Activated naive CD4-positive, alpha-beta T cell treated with anti-CD3 and anti-CD28 coated beads, Interleukin-2, amount 10 ng/mL, durations not matched to agents 7 days and 5 days (primary cell): Measurements from ENCODE around the gene TBPL2.
A peak's percentile ranks its signal among the peaks of the same experiment; 100 is the strongest.
"Not testable (repeated sequence)": the region's sequence is repeated elsewhere in the genome, so short reads cannot be mapped to it uniquely, and the experiment has no call there.

ENCODE experiments used
- CTCF ChIA-PET: fragments of 350-600 bp; sonication (Branson Sonifier 250); formaldehyde crosslinking; loops from one replicate; lab custom pipeline; 2021; ENCODE audit warnings: antibody characterized with exemption; lab: Charles Lee
- DNase-seq: peaks from one replicate; pipeline ENCODE4 v3.0.0-alpha.2; 2020
- H3K27ac Mint-ChIP-seq: one replicate; pipeline ENCODE4 v1.8.0; 2021; ENCODE audit warnings: mild to moderate bottlenecking, moderate library complexity, mixed read lengths
- H3K27me3 Mint-ChIP-seq: one replicate; pipeline ENCODE4 v1.8.0; 2021; ENCODE audit warnings: mild to moderate bottlenecking, mixed read lengths
- H3K36me3 Mint-ChIP-seq: one replicate; pipeline ENCODE4 v1.8.0; 2021; ENCODE audit warnings: mixed read lengths
- H3K4me1 Mint-ChIP-seq: one replicate; pipeline ENCODE4 v1.8.0; 2021; ENCODE audit warnings: mixed read lengths
- H3K4me3 Mint-ChIP-seq: one replicate; pipeline ENCODE4 v1.8.0; 2021; ENCODE audit warnings: mild to moderate bottlenecking, moderate library complexity, mixed read lengths
- H3K9me3 Mint-ChIP-seq: one replicate; pipeline ENCODE4 v1.8.0; 2021; ENCODE audit warnings: mixed read lengths

TBPL2 gene

GRCh38 chr14:55440385-55440784 lies at the start of gene TBPL2:
Gene TBPL2, minus strand, starts transcription at chr14:55440616. Its CDS starts 167 bp downstream, at chr14:55440449.
- H3K27me3 Mint-ChIP-seq = peaks cover 22% of the 10 kb centered on the region
- no peak for DNase-seq
- no peak within 1 kb of the TSS for H3K27ac Mint-ChIP-seq
- CTCF ChIA-PET = no interaction called here
- H3K36me3 Mint-ChIP-seq = no peaks in the 10 kb centered on the region
- H3K9me3 Mint-ChIP-seq = no peaks in the 10 kb centered on the region
- H3K4me3 Mint-ChIP-seq = no peak within 1 kb of the TSS
- no peaks in the 10 kb centered on the region for H3K4me1 Mint-ChIP-seq

GRCh38 chr14:55488204-55488603 lies 47.8 kb upstream of the TBPL2 start:
- DNase-seq = no peak

GRCh38 chr14:55482936-55483605 lies 42.7 kb upstream of the TBPL2 start:
- no peaks in the 10 kb centered on the region for H3K4me1 Mint-ChIP-seq
- H3K27ac Mint-ChIP-seq = no peak overlapping the region
- no peak overlapping the region for H3K4me3 Mint-ChIP-seq
- DNase-seq = no peak
- CTCF ChIA-PET = no interaction called here
- no peaks in the 10 kb centered on the region for H3K36me3 Mint-ChIP-seq
- no peaks in the 10 kb centered on the region for H3K9me3 Mint-ChIP-seq
- H3K27me3 Mint-ChIP-seq = no peaks in the 10 kb centered on the region

More at GRCh38 chr14:55488204-55488603, 47.8 kb upstream of the TBPL2 start:
- H3K4me1 Mint-ChIP-seq = no peaks in the 10 kb centered on the region
- no peak overlapping the region for H3K4me3 Mint-ChIP-seq
- no peaks in the 10 kb centered on the region for H3K27me3 Mint-ChIP-seq
- no peaks in the 10 kb centered on the region for H3K9me3 Mint-ChIP-seq
- CTCF ChIA-PET = no interaction called here
- no peaks in the 10 kb centered on the region for H3K36me3 Mint-ChIP-seq
- no peak overlapping the region for H3K27ac Mint-ChIP-seq

- no peaks in the 10 kb centered on the region for H3K4me1 Mint-ChIP-seq
- CTCF ChIA-PET = no interaction called here
- H3K27me3 Mint-ChIP-seq = no peaks in the 10 kb centered on the region
- H3K36me3 Mint-ChIP-seq = no peaks in the 10 kb centered on the region
- no peak overlapping the region for H3K27ac Mint-ChIP-seq
- H3K9me3 Mint-ChIP-seq = no peaks in the 10 kb centered on the region
- DNase-seq = no peak
- H3K4me3 Mint-ChIP-seq = no peak overlapping the region
Observed at GRCh38 chr14:55481769-55482168, 41.4 kb upstream of the TBPL2 start.

GRCh38 chr14:55477680-55478079 lies 37.3 kb upstream of the TBPL2 start:
- CTCF ChIA-PET = no interaction called here
- DNase-seq = no peak
- H3K27ac Mint-ChIP-seq = no peak overlapping the region
- no peaks in the 10 kb centered on the region for H3K27me3 Mint-ChIP-seq
- H3K4me3 Mint-ChIP-seq = no peak overlapping the region
- H3K36me3 Mint-ChIP-seq = no peaks in the 10 kb centered on the region
- H3K9me3 Mint-ChIP-seq = no peaks in the 10 kb centered on the region
- H3K4me1 Mint-ChIP-seq = no peaks in the 10 kb centered on the region

- H3K27me3 Mint-ChIP-seq, CTCF ChIA-PET, H3K4me1 Mint-ChIP-seq, H3K9me3 Mint-ChIP-seq, H3K27ac Mint-ChIP-seq, DNase-seq, H3K36me3 Mint-ChIP-seq, H3K4me3 Mint-ChIP-seq: not testable (repeated sequence)
Observed at GRCh38 chr14:55476448-55476847, 36.0 kb upstream of the TBPL2 start.

GRCh38 chr14:55473786-55474185 lies 33.4 kb upstream of the TBPL2 start:
- no peak for DNase-seq
- H3K9me3 Mint-ChIP-seq = no peaks in the 10 kb centered on the region
- H3K4me3 Mint-ChIP-seq = no peak overlapping the region
- H3K27me3 Mint-ChIP-seq = no peaks in the 10 kb centered on the region
- H3K36me3 Mint-ChIP-seq = no peaks in the 10 kb centered on the region
- CTCF ChIA-PET = no interaction called here
- no peak overlapping the region for H3K27ac Mint-ChIP-seq
- H3K4me1 Mint-ChIP-seq = no peaks in the 10 kb centered on the region

GRCh38 chr14:55470025-55470424 lies 29.6 kb upstream of the TBPL2 start:
- Mint-ChIP-seq H3K27ac (no peak overlapping the region), H3K9me3 (peaks cover 1% of the 10 kb centered on the region), H3K4me3 (no peak overlapping the region), H3K36me3 (no peaks in the 10 kb centered on the region), H3K4me1 (no peaks in the 10 kb centered on the region), H3K27me3 (peaks cover 17% of the 10 kb centered on the region)
- DNase-seq = no peak
- CTCF ChIA-PET = no interaction called here

- Mint-ChIP-seq H3K27me3 (peaks cover 17% of the 10 kb centered on the region), H3K36me3 (no peaks in the 10 kb centered on the region), H3K27ac (no peak overlapping the region), H3K4me3 (no peak overlapping the region), H3K9me3 (peaks cover 1% of the 10 kb centered on the region), H3K4me1 (no peaks in the 10 kb centered on the region)
- CTCF ChIA-PET = no interaction called here
- no peak for DNase-seq
Observed at GRCh38 chr14:55467307-55467706, 26.9 kb upstream of the TBPL2 start.

GRCh38 chr14:55458800-55459515 lies 18.5 kb upstream of the TBPL2 start:
- no peak overlapping the region for H3K27ac Mint-ChIP-seq
- H3K4me3 Mint-ChIP-seq = no peak overlapping the region
- H3K9me3 Mint-ChIP-seq = no peaks in the 10 kb centered on the region
- H3K4me1 Mint-ChIP-seq = no peaks in the 10 kb centered on the region
- H3K27me3 Mint-ChIP-seq = peaks cover 6% of the 10 kb centered on the region
- CTCF ChIA-PET = interaction anchor here (1.3 to 1.4 kb wide), 2 partner anchors 12 to 15 kb away, joined by 4 read pairs; no protein-coding TSS in a partner anchor
- DNase-seq = no peak
- no peaks in the 10 kb centered on the region for H3K36me3 Mint-ChIP-seq

- peaks cover 8% of the 10 kb centered on the region for H3K27me3 Mint-ChIP-seq
- no peaks in the 10 kb centered on the region for H3K4me1 Mint-ChIP-seq
- H3K9me3 Mint-ChIP-seq = no peaks in the 10 kb centered on the region
- no peak for DNase-seq
- CTCF ChIA-PET = interaction anchor here (0.6 kb wide), 1 partner anchor 1016 kb away, joined by 3 read pairs; no protein-coding TSS in a partner anchor
- no peak overlapping the region for H3K4me3 Mint-ChIP-seq
- no peaks in the 10 kb centered on the region for H3K36me3 Mint-ChIP-seq
- H3K27ac Mint-ChIP-seq = peak overlapping the region; percentile 4
Observed at GRCh38 chr14:55457496-55457895, 17.1 kb upstream of the TBPL2 start.

- H3K4me1 Mint-ChIP-seq, H3K4me3 Mint-ChIP-seq, DNase-seq, CTCF ChIA-PET, H3K27me3 Mint-ChIP-seq, H3K27ac Mint-ChIP-seq, H3K9me3 Mint-ChIP-seq, H3K36me3 Mint-ChIP-seq: not testable (repeated sequence)
Observed at GRCh38 chr14:55456411-55456810, 16.0 kb upstream of the TBPL2 start.

- DNase-seq = no peak
- H3K4me1 Mint-ChIP-seq = no peaks in the 10 kb centered on the region
- H3K27me3 Mint-ChIP-seq = peaks cover 4% of the 10 kb centered on the region
- H3K36me3 Mint-ChIP-seq = no peaks in the 10 kb centered on the region
- CTCF ChIA-PET = interaction anchor here (1.0 to 1.3 kb wide), 2 partner anchors 8 to 16 kb away, joined by 4 to 6 read pairs; no protein-coding TSS in a partner anchor
- no peaks in the 10 kb centered on the region for H3K9me3 Mint-ChIP-seq
- H3K4me3 Mint-ChIP-seq = no peak overlapping the region
- H3K27ac Mint-ChIP-seq = peak overlapping the region; percentile 8
Observed at GRCh38 chr14:55454264-55455002, 14.0 kb upstream of the TBPL2 start.

GRCh38 chr14:55451950-55452349 lies 11.5 kb upstream of the TBPL2 start:
- H3K36me3 Mint-ChIP-seq = no peaks in the 10 kb centered on the region
- no peaks in the 10 kb centered on the region for H3K9me3 Mint-ChIP-seq
- H3K4me1 Mint-ChIP-seq = no peaks in the 10 kb centered on the region
- no peak for DNase-seq
- H3K27me3 Mint-ChIP-seq = peaks cover 4% of the 10 kb centered on the region
- no peak overlapping the region for H3K27ac Mint-ChIP-seq
- CTCF ChIA-PET = no interaction called here
- no peak overlapping the region for H3K4me3 Mint-ChIP-seq
